Activated CD4-positive, alpha-beta memory T cell treated with anti-CD3 and anti-CD28 coated beads, Interleukin-2, amount 10 ng/mL, durations not matched to agents 7 days and 5 days (primary cell): ENCODE data around the gene ARNT2. TPM values are rescaled to one million over a fixed set of nuclear protein-coding genes. Genes with fewer than 3 reads are reported as not detected.
"Not testable (repeated sequence)": the region's sequence is repeated elsewhere in the genome, so short reads cannot be mapped to it uniquely, and the experiment has no call there.

Experiments used
- CTCF ChIA-PET: fragments of 350-600 bp; sonication (Branson Sonifier 250); formaldehyde crosslinking; loops from one replicate; lab custom pipeline; 2021; ENCODE audit warnings: antibody characterized with exemption, inconsistent platforms; lab: Charles Lee
- POLR2A ChIA-PET: fragments of 350-600 bp; sonication (Branson Sonifier 250); formaldehyde crosslinking; loops from one replicate; lab custom pipeline; 2021; ENCODE audit warnings: antibody characterized with exemption; lab: Charles Lee
- DNase-seq: peaks from one replicate; pipeline ENCODE4 v3.0.0-alpha.2; 2020
- H3K27ac Mint-ChIP-seq: one replicate; pipeline ENCODE4 v1.8.0; 2021; ENCODE audit warnings: mild to moderate bottlenecking, mixed read lengths
- H3K27me3 Mint-ChIP-seq: one replicate; pipeline ENCODE4 v1.8.0; 2021; ENCODE audit warnings: mixed read lengths
- H3K36me3 Mint-ChIP-seq: one replicate; pipeline ENCODE4 v1.8.0; 2021; ENCODE audit warnings: low read depth, mixed read lengths
- H3K4me1 Mint-ChIP-seq: one replicate; pipeline ENCODE4 v1.8.0; 2021; ENCODE audit warnings: mixed read lengths
- H3K4me3 Mint-ChIP-seq: one replicate; pipeline ENCODE4 v1.8.0; 2021; ENCODE audit warnings: mild to moderate bottlenecking, mixed read lengths
- H3K9me3 Mint-ChIP-seq: one replicate; pipeline ENCODE4 v1.8.0; 2021; ENCODE audit warnings: mixed read lengths
- total RNA-seq, 2 experiments: library from RNA; stranded (reverse); gene quantifications; one replicate each; pipeline ENCODE4 v1.2.3, GENCODE V29; 2021

The ARNT2 gene
- total RNA-seq, 2 experiments from 2014 or later = not detected

GRCh38 chr15:80647424-80647823 lies 243.2 kb downstream of the ARNT2 start:
- DNase-seq, H3K27me3 Mint-ChIP-seq, H3K9me3 Mint-ChIP-seq, H3K27ac Mint-ChIP-seq, POLR2A ChIA-PET, H3K4me3 Mint-ChIP-seq, H3K36me3 Mint-ChIP-seq, CTCF ChIA-PET, H3K4me1 Mint-ChIP-seq: not testable (repeated sequence)

Other genes with a start within 250 kb of the ARNT2 start
- gene CTXND1, start 152.2 kb upstream of the ARNT2 start, total RNA-seq = not detected